ENCODE results near the gene NEK6.

DNA sequence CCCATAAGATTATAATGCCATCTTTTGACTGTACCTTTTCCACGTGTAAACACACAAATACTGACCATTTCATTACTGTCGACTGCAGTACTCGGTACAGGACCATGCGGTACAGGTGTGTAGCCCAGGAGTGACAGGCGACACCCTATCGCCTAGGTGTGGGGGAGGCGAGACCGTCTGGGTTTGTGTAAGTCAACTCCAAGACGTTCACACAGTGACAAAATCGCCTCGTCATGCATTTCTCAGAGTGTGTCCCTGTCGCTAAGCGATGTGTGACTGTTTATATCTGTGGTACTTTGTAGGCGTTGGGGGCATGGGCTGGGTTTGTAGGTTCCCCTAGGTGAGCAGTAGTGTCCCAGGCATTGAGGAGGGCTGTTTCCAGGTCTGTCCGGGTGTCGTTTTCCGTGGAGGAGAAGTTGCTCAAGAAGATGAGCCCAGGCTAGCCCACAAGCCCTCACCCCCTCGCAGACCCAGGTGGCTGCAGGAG is 20.3 kb downstream of the NEK6 start:
- TF ChIP-seq, protein P1, sequence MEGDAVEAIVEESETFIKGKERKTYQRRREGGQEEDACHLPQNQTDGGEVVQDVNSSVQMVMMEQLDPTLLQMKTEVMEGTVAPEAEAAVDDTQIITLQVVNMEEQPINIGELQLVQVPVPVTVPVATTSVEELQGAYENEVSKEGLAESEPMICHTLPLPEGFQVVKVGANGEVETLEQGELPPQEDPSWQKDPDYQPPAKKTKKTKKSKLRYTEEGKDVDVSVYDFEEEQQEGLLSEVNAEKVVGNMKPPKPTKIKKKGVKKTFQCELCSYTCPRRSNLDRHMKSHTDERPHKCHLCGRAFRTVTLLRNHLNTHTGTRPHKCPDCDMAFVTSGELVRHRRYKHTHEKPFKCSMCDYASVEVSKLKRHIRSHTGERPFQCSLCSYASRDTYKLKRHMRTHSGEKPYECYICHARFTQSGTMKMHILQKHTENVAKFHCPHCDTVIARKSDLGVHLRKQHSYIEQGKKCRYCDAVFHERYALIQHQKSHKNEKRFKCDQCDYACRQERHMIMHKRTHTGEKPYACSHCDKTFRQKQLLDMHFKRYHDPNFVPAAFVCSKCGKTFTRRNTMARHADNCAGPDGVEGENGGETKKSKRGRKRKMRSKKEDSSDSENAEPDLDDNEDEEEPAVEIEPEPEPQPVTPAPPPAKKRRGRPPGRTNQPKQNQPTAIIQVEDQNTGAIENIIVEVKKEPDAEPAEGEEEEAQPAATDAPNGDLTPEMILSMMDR (IDR thresholded peaks at IDR 0.05), result no peak
- TF ChIP-seq RAD21 (conservative IDR thresholded peaks at IDR 0.05 in 1 of 2, IDR thresholded peaks at IDR 0.05 in 1 of 2), result no peak
- no peak for TF ChIP-seq RFX5 (IDR thresholded peaks at IDR 0.05)
- no peak for TF ChIP-seq MYC (IDR thresholded peaks at IDR 0.05; ENCODE audit: borderline replicate concordance, low read length)
- TF ChIP-seq MAFK (IDR thresholded peaks at IDR 0.05; ENCODE audit: partially characterized antibody), result peak; percentile 98
- no peak for TF ChIP-seq ESRRA (IDR thresholded peaks at IDR 0.05; ENCODE audit: borderline replicate concordance, low read length)
- no peak for TF ChIP-seq POLR2AphosphoS2 (conservative IDR thresholded peaks at IDR 0.05; ENCODE audit: low read length)
